DND-41 (cell line): ENCODE results near the gene SCAMP1.

Experiments used
- ATAC-seq: fragments of 200-7000 bp; cut with Tn5 transposase; 3 replicates; pipeline ENCODE4 v1.9.1; 2021; ENCODE audit warnings: low read depth; ENCODE audit not compliant: insufficient read depth
- DNase-seq: peaks from one replicate; pipeline ENCODE4 v3.0.0-alpha.2; 2020
- H2AFZ ChIP-seq: 2 replicates; pipeline ENCODE4 v1.6.0; 2012; ENCODE audit warnings: low read depth, low read length
- H3K27ac ChIP-seq: 2 replicates; pipeline ENCODE4 v1.5.1; 2012; ENCODE audit warnings: low read length, inconsistent platforms
- H3K27me3 ChIP-seq: fragments of 200-600 bp; sonication (generic); 2 replicates; pipeline ENCODE4 v1.6.0; 2012; ENCODE audit warnings: low read length, mild to moderate bottlenecking, inconsistent platforms; ENCODE audit not compliant: insufficient read depth, poor library complexity
- H3K36me3 ChIP-seq: 2 replicates; pipeline ENCODE4 v1.5.1; 2012; ENCODE audit warnings: low read length, inconsistent platforms; ENCODE audit not compliant: insufficient read depth
- H3K4me1 ChIP-seq: 2 replicates; pipeline ENCODE4 v1.5.1; 2012; ENCODE audit warnings: mild to moderate bottlenecking, low read length; ENCODE audit not compliant: insufficient read depth
- H3K4me2 ChIP-seq: 2 replicates; pipeline ENCODE4 v1.6.0; 2012; ENCODE audit warnings: mild to moderate bottlenecking, moderate library complexity, low read length, inconsistent platforms; ENCODE audit not compliant: insufficient read depth
- H3K4me3 ChIP-seq, 2 experiments: fragments of 200-600 bp in 1 of 2; shearing (Covaris generic) in 1 of 2; 2 replicates each; pipeline ENCODE4 v1.5.1; 2012 to 2016; ENCODE audit warnings: inconsistent platforms in 2 of 2, low read length in 2 of 2, mild to moderate bottlenecking in 2 of 2, low read depth in 1 of 2, moderate library complexity in 1 of 2
- H3K79me2 ChIP-seq: 2 replicates; pipeline ENCODE4 v1.6.0; 2012; ENCODE audit warnings: low read length, inconsistent platforms; ENCODE audit not compliant: insufficient read depth
- H3K9ac ChIP-seq: 2 replicates; pipeline ENCODE4 v1.6.0; 2012; ENCODE audit warnings: low read depth, mild to moderate bottlenecking, inconsistent platforms, low read length, moderate library complexity
- H3K9me3 ChIP-seq: 2 replicates; pipeline ENCODE4 v1.5.1; 2012; ENCODE audit warnings: low read length, moderate library complexity, mild to moderate bottlenecking, inconsistent platforms; ENCODE audit not compliant: insufficient read depth, severe bottlenecking
- H4K20me1 ChIP-seq: 2 replicates; pipeline ENCODE4 v1.6.0; 2012; ENCODE audit warnings: low read length; ENCODE audit not compliant: insufficient read depth
- EZH2 ChIP-seq: IDR thresholded peaks from 3 replicates; pipeline ENCODE4 v1.6.1; 2012; ENCODE audit warnings: borderline replicate concordance, low read depth, mild to moderate bottlenecking, moderate library complexity, low read length, inconsistent platforms; ENCODE audit not compliant: severe bottlenecking
- TF ChIP-seq, protein P1 (sequence below): IDR thresholded peaks from 2 replicates; pipeline ENCODE4 v1.5.1; 2012; ENCODE audit warnings: borderline replicate concordance, low read length, moderate library complexity, mild to moderate bottlenecking; ENCODE audit not compliant: poor library complexity, severe bottlenecking; ENCODE audit errors: extremely low read depth

The SCAMP1 gene

GRCh38 chr5:78407458-78407857 lies 47.0 kb downstream of the SCAMP1 start:
- Histone ChIP-seq H2AFZ (no peak overlapping the region), H3K36me3 (no peaks in the 10 kb centered on the region), H3K27me3 (no peaks in the 10 kb centered on the region), H3K79me2 (peaks cover 6% of the 10 kb centered on the region; the same call in 1 of the 2 replicates), H3K4me1 (no peaks in the 10 kb centered on the region), H3K4me2 (no peak overlapping the region), H3K9ac (no peak overlapping the region), H3K4me3 (no peak overlapping the region), H3K9me3 (no peaks in the 10 kb centered on the region), H3K27ac (no peak overlapping the region), H4K20me1 (peaks cover 2% of the 10 kb centered on the region; the same call in 1 of the 2 replicates)
- no peak for ATAC-seq
- no peak for TF ChIP-seq EZH2
- TF ChIP-seq, protein P1, sequence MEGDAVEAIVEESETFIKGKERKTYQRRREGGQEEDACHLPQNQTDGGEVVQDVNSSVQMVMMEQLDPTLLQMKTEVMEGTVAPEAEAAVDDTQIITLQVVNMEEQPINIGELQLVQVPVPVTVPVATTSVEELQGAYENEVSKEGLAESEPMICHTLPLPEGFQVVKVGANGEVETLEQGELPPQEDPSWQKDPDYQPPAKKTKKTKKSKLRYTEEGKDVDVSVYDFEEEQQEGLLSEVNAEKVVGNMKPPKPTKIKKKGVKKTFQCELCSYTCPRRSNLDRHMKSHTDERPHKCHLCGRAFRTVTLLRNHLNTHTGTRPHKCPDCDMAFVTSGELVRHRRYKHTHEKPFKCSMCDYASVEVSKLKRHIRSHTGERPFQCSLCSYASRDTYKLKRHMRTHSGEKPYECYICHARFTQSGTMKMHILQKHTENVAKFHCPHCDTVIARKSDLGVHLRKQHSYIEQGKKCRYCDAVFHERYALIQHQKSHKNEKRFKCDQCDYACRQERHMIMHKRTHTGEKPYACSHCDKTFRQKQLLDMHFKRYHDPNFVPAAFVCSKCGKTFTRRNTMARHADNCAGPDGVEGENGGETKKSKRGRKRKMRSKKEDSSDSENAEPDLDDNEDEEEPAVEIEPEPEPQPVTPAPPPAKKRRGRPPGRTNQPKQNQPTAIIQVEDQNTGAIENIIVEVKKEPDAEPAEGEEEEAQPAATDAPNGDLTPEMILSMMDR: no peak
- DNase-seq: no peak

- Histone ChIP-seq H4K20me1 (0 out of 2 replicates have a peak, but pooled peaks cover 2% of the 10 kb centered on the region), H3K4me1 (no peaks in the 10 kb centered on the region), H3K9me3 (no peaks in the 10 kb centered on the region), H3K27me3 (no peaks in the 10 kb centered on the region), H3K4me3 (no peak overlapping the region), H2AFZ (no peak overlapping the region), H3K79me2 (peaks cover 8% of the 10 kb centered on the region; the same call in 1 of the 2 replicates), H3K4me2 (no peak overlapping the region), H3K9ac (no peak overlapping the region), H3K27ac (no peak overlapping the region), H3K36me3 (peaks cover under 1% of the 10 kb centered on the region; the same call in 1 of the 2 replicates)
- DNase-seq: no peak
- TF ChIP-seq, protein P1: no peak
- TF ChIP-seq EZH2: no peak
- ATAC-seq: no peak
Measured at GRCh38 chr5:78411586-78411985, 51.2 kb downstream of the SCAMP1 start.

DNA sequence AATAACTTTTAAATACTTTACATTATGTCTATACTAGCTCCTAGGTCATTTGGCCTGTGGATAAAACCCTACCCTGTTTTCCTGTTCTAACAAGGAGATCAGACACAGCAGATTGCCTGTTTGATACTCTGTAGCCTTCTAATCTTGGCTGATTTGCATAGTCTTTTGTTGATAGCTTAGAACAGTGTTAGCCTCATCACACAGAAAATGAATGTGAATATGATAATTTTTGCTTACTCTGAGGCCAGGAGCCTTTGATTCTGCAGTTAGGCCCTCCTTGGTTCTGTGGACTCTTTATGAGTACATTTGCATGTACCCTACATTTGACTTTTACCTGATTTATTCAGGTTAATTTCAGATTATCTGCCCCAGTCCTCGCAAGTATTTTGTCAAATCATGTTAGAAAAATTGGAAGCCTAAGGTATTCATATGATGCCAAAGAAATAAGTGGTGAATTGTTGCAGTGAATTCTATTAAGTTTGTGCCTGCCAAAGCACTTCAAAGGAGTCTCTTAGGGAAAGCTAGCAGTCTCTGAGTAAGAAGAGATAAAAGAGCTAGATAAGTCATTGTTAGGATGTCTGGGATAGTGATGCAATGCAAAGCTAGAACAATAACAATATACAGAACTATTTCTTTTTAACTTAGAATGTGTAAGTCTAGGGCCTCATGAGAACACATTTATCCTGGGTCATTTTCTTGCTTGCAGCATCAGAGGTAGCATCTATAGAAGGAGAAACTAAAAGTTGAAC lies 56.4 kb downstream of the SCAMP1 start:
- TF ChIP-seq, protein P1: no peak
- no peak for TF ChIP-seq EZH2
- no peak overlapping the region for H2AFZ ChIP-seq
- H3K4me1 ChIP-seq: no peaks in the 10 kb centered on the region
- ATAC-seq (no peak), DNase-seq (no peak)
- no peak overlapping the region for H3K4me2 ChIP-seq
- H3K27me3 ChIP-seq: no peaks in the 10 kb centered on the region
- H3K9me3 ChIP-seq: no peaks in the 10 kb centered on the region
- no peak overlapping the region for H3K4me3 ChIP-seq
- H3K9ac ChIP-seq: no peak overlapping the region
- H3K36me3 ChIP-seq: peaks cover 13% of the 10 kb centered on the region; the same call in 1 of the 2 replicates
- H3K79me2 ChIP-seq: peaks cover 2% of the 10 kb centered on the region; the same call in 1 of the 2 replicates
- no peaks in the 10 kb centered on the region for H4K20me1 ChIP-seq
- H3K27ac ChIP-seq: no peak overlapping the region
